Putamen (tissue), 1 donor: ENCODE data around the gene PCID2.

Source experiments
- DNase-seq: peaks from one replicate; pipeline ENCODE4 v3.0.0-alpha.2; 2016; ENCODE audit warnings: low spot score

Gene PCID2

DNA sequence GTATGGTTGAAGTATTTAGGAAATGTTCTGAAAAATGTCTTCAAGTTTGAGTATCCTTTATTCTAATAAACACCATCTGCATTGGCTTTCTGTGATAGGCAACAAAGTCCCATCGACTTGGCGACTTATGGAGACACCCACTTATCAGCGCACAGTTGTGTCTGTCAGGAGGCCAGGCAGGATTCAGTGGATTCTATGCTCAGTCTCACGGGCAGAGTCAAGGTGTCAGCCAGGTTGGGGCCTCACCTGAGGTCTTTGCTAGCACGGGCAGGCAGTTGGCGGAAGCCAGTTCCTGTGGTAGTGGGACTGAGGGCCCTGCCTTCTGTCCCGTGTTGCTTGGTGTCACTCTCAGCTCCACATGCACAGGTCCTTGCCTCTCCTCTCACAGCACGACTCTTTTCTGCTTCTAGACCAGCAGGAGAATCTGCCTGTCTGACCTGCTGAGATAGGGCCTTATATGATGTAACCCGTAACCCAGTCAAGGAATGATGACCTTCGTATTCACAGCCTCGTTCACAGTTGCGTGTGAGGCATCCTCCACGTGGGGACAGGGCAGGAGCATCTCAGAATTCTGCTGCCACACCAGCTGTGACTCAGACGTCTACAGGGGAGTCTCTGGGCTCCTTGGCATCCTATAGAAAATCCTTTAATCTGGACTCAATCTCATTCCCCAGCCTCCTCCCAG, 10.9 kb upstream of the PCID2 start:
- DNase-seq = no peak

DNA sequence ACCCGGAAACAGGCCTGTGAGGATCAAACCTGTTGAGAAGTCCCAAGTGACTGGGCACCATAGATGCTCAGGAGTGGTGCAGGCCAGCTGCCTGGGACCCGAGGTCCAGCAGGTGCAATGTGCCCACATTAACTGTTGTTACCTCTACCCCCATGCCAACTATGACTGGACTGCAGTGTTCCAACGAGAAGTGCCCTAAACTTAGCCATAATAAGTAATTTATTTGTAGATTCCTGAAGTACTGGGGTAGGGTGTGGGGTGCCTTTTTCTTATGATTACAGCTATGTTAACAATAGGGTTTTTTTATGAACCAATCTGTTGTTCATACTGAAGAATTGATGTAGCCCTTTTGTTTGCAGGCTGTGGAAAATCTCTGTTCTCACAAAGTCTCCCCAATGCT, 10.1 kb upstream of the PCID2 start:
- DNase-seq = no peak

DNA sequence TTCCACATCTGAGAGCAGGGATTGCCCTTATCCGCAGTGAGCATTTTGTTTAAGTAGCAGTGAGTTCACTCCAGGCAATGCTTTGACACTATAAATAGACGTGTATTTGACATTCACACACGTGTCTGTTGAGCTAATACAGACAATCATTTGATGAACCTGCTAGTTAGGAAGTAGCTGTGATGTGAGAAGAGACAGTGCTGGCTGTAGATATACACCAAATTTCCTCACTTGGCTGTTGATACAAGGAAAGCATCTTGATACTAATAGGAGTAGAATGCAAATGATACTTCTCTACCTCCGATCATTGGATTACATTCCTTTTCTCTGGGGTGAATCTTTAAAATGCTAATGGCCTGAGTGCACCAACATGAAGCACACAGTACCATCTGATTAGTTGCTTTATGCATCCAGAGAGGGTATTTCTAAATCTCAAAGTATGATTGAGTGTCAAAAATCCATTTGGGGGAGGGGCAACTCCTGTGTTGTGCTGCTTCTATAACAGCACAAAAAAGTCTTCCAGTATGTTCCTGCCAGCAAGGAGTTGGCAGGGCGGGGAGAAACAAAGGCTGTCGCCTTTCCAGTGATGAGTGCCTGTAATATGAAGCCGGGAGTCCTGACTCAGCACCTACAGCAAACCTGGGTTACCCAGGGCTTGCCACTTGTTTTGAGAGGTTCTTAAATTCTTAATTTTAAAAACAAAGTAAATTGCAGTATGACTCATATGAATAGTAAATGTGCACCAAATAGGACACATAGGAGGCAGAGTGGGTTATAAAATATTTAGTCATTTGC, 8.0 kb upstream of the PCID2 start:
- no peak for DNase-seq

DNA sequence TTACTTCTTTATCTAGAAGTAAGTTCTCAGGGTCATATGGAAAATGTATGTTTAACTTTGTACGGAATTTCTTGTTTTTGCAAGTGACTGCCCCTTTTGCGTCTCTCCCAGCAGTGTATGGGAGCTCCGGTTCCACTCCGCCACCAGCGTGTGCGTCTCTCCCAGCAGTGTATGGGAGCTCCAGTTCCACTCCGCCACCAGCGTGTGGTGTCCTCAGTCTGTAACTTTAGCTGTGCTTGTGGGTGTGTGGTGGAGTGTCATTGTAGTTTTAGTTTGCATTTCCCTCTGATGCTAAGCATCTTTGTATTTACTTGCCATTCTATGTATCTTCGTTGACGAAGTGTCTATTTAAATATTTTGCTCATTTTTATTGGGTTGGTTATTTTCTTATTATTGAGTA, 3.3 kb upstream of the PCID2 start:
- no peak for DNase-seq

DNA sequence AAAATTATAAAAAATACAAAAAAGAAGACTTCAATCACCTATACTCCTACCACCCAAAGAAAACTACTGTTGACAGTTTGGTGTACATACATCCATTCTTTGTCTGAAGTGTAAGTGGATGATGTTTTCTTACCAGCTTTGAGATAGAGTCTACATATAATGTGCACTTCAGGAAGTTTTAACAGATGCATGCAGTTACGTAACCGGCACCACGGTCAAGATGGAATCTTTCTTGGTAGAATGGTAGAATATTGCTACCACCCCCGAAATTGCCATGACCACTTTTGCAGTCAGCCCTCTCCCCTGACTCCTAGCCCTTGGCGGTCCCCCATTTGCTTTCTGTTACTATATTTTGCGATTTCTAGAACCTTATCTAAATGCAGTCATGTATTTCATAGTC, 2.4 kb upstream of the PCID2 start:
- no peak for DNase-seq

DNA sequence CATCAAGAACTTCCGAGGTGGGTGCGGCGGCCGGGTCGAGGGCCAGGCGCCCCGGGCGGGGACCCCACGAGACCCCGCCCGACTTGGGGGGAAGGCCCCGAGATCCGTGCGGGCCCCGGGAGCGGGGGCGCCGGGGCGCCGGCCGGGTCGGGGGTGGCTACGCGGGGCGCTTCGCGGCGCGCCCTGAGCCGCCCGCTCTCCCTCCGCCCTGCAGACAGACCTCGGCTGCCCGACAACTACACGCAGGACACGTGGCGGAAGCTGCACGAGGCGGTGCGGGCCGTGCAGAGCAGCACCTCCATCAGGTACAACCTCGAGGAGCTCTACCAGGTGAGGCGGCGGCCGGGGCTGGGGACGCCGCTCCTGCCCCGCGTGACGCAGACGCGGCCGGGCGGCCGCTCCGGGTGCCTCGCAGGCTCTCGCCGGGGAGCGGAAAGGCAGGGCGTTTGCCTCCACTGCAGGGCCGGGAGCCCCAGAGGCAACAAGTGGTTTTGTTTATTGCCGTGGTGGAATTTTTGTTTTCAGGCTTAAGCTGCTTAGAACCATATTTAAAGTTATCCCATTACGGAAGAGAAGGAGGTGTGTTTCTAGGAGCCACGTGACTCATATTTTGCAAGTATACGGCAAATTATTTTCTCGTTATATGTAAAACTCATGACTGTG, 1.4 kb upstream of the PCID2 start:
- no peak for DNase-seq

DNA sequence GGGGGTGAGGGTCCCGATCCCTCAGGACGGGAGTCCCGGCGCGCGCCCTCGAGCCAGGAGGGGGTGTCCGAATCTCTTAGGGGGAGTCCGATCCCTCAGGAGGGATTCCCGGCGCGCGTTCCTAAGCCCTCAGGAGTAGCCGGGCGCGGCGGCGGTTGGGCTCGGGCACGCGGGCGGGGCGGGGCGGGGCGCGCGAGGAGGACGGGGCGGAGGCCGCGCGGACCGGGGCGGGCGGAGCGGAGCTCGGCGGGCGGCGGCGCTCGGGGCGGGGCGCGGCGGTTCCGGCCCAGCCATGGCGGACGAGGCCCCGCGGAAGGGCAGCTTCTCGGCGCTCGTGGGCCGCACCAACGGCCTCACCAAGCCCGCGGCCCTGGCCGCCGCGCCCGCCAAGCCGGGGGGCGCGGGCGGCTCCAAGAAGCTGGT, 878 bp upstream of the PCID2 start, which contains the start of gene CUL4A:
CUL4A (plus strand) TSS at position 278 of the 423 bp plus-strand sequence; CDS start at position 293, 15 bp downstream.
- peak; percentile 74 for DNase-seq

DNA sequence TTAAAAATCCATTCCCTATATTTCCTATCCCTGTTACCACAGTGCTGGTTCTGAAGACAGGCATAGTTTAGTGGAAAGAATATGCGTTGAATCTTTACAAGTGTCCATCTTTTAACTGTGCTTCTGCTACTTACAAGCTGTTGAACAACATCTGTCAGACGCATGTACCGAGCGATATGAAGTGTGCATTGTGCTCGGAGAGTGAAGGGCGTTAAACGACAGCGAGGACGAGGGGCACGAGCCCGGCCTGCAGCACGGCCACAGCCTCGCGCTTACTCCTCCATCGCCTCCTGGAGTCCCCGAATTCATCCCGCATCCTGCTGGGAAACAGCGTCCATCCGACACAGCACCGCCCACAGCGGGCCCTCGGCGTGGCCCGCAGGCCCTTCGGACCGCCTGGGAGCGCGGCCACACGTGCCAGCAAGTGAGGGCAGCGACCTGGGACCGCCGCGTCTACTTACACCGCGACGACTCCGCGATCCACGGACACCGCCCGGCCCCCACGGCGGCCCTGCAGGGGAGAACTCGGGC, 514 bp downstream of the PCID2 start:
- DNase-seq = no peak

DNA sequence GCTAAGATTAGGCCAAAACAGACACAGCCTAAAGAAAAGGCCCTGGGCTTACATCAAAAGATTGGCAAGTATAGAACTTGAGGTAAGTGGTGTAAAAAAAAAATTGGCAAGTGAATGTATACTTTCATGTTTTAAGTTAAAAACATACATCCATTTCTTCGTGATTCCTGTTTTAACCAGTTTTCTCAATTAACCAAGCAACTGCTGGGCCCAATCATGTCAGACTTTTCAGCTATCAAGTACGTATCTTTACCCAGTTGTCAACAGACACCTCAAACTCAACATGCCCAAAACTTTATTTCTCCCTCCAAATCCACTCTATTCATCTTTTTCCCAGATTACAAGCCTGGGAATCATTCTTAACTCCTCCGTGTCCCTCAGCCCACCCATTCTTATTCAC, 1.0 kb downstream of the PCID2 start:
- no peak for DNase-seq

DNA sequence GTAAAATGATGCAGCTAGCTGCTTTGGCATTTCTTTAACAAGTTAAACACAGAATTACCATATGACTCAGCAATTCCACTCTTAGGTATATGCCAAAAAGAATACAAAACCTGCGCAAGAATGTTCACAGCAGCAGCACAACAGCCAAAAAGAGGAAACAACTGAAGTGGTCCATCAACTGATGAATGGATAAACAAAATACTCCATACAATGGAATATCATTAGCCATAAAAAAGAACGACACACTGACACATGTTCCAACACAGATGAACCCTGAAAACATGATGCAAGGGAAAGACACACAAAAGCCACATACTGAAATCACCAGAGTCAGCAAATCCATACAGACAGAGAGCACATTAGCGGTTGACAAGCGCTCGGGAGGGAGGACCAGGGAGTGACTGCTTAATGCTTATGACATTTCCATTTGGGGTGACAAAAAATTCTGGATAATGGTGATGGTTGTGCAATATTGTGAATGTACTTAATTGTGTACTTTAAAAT, 3.0 kb downstream of the PCID2 start:
- no peak for DNase-seq

DNA sequence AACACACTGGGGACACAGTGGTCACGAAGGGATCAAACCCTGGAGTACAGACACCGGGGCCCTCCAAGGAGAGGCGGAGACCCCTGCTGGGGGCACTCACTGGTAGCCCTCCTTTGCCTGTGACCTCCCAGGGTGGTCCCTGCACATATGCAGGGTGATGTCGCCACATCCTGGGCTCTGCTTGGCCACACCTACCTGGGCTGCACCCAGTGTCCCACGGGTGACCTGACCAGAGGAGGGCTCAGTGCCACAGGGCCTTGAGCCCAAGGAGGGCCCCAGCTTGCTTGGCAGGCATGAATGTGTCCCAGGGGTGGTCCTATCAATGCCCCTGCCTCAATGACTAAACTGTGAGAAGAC, 4.1 kb downstream of the PCID2 start:
- no peak for DNase-seq

DNA sequence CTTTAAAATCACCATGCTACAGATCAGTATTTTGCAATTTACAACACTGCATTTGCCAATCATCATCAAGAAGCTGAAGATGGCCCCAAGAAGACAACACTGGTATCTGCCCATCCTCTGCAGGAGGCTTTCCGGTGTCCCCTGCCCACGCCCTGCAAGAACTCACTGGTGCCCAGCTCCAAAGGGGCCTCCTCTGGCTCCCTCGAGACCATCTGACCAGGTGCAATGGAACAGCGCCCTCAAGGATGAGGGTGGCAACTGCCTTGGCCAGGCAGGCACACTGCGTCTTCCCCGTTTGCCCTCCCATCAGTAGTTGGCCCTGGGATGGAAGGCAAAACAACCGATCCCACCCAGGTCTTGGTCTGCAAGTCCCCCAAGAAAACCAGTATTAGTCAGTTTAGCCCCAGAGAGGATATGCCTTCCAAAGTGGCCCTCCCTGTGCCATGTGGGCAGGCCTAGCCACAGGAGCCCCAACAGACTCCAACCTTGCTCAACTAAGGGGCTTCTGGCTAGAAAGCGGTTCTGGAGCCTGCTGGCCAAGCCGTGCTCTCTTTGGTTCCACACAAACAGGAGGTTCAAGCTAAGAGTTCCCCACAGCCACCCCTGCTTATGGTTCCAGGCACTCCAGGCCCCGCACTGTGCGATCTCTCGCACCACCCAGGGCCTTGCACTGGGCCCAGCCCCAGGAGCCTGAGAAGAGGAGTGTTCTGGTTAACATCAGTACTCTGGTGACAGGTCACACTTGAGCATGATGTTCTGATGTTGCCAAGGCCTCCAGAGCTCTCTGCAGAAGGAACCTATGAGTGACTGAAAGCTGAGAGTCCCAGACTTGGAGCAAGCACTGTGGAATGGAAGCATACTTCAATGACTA, 4.7 kb downstream of the PCID2 start:
- DNase-seq = no peak

DNA sequence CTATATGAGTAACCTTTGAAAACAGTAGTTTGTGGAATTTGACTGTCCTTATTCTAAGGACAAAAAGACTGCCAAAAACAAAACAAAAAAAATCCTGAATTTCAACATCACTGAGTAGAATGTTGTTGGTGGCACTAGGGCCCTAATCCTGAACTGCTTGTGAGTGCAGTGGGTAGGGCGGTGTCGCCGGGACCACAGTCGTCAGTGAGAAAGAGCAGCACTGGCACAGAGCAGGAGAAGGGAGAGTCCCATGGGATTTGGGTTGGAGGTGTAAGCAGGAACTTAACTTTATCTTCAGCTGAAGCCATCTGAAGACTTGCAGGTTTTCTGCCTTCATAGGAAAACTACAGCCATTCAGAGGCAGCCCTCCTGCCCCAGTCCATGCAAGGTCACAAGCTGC, 5.6 kb downstream of the PCID2 start:
- no peak for DNase-seq

DNA sequence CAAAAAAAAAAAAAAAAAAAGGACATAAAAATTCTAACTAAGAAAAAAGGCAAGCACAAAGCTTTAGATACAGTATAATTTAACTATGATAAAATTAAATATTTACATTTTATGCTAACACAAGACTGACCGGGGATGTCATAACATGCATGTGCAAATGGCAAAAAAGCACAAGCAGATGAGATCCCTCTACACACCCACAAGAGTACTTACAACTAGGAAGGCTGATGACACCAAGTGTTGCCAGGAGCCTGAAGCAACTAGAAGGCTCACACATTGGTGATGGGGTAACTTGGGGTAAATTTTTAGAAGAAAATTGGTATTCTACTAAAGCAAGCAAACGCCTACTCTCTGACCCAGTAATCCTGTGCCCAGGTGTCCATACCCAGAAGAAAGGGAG, 6.7 kb downstream of the PCID2 start:
- DNase-seq = no peak

DNA sequence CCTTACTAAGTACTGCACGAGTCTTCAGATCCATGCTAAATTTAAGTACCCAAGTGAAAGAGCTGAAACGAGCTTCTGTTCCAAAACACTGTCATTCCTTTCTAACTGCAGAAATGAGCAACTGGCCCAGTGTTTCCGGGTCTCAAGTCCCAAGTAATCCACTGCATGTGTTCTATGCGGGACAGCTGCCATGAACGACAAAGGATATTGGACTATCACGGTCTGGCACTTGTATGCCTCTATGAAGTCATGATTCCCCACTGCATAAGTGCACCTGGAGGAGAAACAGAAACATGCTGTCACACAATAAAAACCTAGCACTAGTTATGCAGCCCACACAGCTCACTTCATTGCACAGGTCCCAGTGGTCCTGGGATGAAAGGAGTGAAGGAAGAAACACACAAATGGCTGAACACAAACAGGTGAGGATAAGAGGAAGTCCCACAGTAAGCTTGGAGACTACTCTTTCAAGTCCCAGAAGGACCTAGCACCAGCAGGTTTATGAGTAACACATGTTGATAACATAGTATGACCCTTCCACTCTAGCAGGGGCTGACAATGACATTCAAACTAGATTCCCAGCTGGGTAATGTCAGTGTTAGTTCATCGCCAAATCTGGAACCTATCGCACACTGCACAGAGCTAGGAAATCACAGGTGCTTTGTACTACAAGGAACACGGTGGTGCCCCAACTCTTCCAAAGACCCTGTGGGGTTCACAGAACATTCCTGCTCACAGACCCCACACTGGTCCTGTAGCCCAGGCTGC, 11.3 kb downstream of the PCID2 start:
- no peak for DNase-seq

DNA sequence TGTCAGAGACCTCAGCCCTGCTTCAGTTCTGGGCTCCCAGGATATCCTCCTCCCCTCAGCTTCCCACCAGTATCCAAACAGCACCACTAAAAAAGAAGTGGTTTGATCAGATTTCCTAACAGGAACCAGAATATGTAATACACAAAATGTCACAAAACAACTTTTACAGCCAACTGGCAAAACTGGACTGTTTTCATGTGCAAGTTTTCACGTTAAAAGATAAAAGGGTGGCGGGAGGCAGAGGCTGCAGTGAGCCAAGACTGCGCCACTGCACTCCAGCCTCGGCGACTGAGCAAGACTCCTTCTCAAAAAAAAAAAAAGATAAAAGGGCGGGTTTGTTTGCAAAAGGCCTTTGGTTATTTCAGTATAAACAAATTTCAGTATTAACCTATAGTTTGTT, 13.1 kb downstream of the PCID2 start:
- no peak for DNase-seq

DNA sequence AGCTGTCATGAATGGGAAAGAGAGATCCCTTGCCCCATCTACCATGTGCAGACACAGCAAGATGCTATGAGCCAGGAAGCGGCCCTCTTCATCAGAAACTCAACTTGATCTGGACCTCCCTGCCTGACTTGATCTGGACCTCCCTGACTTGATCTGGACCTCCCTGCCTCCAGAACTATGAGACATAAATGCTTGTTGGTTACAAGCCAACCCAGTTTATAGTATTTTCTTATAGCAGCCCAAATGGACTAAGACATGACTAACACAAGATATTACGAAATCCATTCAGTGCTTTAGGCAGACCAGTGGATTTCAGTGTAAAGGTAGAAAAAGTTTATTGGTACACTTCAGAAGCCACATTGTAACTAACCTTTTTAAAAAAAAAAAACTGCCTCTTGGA, 15.6 kb downstream of the PCID2 start:
- no peak for DNase-seq

DNA sequence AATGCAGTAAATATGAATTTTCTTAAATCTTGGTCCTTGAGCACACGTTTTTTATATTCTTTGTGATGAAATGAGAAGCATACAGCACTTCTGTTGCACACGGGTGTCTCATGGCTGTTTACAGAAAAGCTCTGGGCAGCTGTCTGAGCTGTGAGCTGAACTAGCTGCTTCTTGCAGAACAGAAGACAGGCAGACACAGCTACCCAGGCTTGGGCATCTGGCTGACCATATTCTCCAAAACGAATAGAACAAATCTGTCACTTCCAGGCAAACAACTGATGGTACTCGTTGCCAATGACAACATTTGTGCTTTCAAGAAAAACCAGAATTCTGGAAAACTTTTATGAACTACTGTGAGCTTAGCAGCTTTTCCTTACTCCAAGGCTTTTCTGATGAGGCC, 16.2 kb downstream of the PCID2 start:
- no peak for DNase-seq

DNA sequence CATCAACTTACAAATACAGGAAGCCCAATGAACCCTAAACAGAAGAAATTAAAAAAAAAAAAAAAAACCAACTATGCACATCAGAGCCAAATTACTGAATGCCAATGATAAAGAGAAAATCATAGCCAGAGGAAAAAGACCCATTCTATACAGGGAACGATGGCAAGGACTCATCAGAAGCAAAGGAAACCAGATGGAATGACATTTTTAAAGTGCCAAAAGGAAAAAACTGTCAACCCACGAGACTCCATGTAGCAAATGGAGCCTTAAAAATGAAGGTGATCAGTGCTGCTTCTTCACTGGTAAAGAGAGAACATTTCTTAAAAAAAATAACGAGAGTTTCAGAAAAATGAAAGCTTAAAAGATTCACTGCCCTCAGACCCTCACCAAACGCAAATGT, 18.3 kb downstream of the PCID2 start:
- no peak for DNase-seq

DNA sequence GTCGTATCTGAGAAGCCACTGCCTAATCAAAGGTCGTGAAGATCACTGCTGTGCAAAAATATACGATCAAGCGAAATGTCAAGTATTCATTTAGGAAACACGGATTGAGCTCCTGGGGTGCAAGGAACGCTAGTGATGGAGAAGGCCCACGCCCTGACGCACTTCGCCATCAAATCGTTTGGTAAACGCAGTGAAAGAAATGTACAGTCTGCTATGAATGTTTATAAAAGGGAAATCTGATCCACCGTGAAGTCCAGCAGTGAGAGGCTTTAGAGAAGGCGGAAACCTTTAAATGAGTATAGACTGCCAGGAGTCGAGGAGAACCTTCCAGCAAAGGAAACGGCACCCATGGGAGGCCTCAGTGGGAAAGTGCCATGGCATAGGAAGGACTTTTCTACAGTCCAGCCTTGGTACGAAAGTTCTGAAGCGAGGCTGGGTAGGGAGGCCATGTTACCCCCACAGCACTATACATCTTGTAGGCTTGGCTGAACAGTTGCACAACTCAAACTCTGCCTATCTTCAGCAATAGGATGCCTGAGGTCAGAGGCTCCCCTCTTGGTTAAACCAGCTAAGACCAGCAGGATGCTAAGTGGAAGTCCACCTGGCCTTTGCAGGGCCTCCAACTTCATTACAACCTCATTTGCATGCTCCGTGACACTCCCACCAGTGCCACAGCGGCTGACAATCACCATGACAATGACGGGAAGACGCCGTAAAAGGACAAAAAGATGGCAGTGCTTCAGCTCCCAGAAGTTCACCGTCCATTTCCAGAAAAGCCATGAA, 20.4 kb downstream of the PCID2 start:
- DNase-seq = no peak
